ENCODE measurements around the gene ABCC9. TPM values are rescaled to one million over a fixed set of nuclear protein-coding genes. Genes with fewer than 3 reads are reported as not detected.

Gene ABCC9
- total RNA-seq, 2 donors from 2014 or later: 0.22 TPM; not detected in 1

DNA sequence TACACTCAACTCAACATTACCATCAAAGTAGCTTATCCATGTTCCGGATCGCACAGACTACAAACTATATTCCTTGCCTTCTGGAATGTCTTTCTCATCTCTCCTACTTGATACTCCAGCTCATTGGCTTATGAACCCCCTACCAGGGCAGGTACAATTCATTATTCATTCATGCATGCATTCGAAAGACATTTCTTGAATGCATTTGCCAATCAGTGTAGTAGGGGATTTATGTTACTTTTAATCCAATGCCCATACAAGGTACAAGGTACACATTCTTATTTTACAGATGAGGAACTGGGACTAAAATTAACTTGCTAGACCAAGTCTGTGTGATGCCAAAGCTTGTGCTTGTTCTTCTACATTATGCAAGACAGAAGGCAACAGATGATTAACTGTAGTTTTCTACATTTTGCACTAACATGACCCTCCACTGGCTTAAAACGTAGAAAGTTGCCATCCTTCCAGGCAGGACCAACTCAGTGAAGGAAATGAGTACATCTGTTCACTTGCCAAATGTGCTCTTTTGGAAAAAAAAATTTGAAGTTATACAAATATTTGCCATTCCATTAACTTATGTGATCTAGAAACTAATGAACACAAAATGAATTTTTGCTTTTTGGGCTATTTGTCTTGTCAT, 113.0 kb downstream of the ABCC9 start:
- 93 to 100% methylated on average over 3 to 4 of the region's 4 CpGs for WGBS, 2 experiments (ENCODE audit: insufficient coverage in 1 of 2, insufficient read length in 1 of 2)
- Histone ChIP-seq H3K36me3 (ENCODE audit: control insufficient read depth, insufficient read depth, low read length) (no peaks in the 10 kb centered on the region), H3K4me1 (ENCODE audit: control insufficient read depth, insufficient read depth, low read length) (no peaks in the 10 kb centered on the region), H3K4me3 (ENCODE audit: low read length) (no peak overlapping the region), H3K27me3 (ENCODE audit: control insufficient read depth, insufficient read depth, low read length, poor library complexity, severe bottlenecking) (no peaks in the 10 kb centered on the region), H3K9ac (ENCODE audit: extremely low read depth, low read length, poor library complexity, severe bottlenecking) (no peak overlapping the region), H3K27ac (ENCODE audit: low read depth, low read length) (no peak overlapping the region), H3K9me3 (ENCODE audit: control insufficient read depth, low read length) (no peaks in the 10 kb centered on the region)
- H3K36me3 Mint-ChIP-seq (ENCODE audit: low read depth): no peaks in the 10 kb centered on the region
- no peaks in the 10 kb centered on the region for H3K4me1 Mint-ChIP-seq
- H3K27me3 Mint-ChIP-seq (ENCODE audit: insufficient read depth): peaks cover 6% of the 10 kb centered on the region
- H3K4me3 Mint-ChIP-seq: no peak overlapping the region
- DNase-seq: no peak
- TF ChIP-seq, protein P1, sequence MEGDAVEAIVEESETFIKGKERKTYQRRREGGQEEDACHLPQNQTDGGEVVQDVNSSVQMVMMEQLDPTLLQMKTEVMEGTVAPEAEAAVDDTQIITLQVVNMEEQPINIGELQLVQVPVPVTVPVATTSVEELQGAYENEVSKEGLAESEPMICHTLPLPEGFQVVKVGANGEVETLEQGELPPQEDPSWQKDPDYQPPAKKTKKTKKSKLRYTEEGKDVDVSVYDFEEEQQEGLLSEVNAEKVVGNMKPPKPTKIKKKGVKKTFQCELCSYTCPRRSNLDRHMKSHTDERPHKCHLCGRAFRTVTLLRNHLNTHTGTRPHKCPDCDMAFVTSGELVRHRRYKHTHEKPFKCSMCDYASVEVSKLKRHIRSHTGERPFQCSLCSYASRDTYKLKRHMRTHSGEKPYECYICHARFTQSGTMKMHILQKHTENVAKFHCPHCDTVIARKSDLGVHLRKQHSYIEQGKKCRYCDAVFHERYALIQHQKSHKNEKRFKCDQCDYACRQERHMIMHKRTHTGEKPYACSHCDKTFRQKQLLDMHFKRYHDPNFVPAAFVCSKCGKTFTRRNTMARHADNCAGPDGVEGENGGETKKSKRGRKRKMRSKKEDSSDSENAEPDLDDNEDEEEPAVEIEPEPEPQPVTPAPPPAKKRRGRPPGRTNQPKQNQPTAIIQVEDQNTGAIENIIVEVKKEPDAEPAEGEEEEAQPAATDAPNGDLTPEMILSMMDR (conservative IDR thresholded peaks at IDR 0.05): no peak
- H3K9me3 Mint-ChIP-seq: no peaks in the 10 kb centered on the region
- no peak overlapping the region for H3K27ac Mint-ChIP-seq

DNA sequence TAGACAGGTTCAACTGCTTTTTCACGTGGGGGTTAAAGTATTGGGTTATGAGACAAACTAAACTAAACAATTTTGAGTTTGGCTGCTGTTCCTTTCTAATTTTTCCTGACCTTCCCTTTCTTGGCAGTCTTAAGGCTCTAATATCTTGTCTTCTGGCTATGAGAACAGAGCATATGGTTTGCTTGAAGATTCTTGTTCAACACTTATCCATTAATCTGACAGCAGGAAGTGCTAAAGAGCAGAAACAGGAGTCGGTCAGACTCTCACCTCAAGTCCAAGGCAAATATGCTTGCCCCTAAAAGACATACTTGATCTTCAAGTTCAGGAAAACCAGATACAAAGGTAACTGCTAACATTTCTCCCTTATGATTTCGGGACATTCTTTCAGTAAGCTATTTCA, 114.1 kb downstream of the ABCC9 start:
- Histone ChIP-seq H3K4me3 (ENCODE audit: low read length) (no peak overlapping the region), H3K4me1 (ENCODE audit: control insufficient read depth, insufficient read depth, low read length) (no peaks in the 10 kb centered on the region), H3K9ac (ENCODE audit: extremely low read depth, low read length, poor library complexity, severe bottlenecking) (no peak overlapping the region), H3K27ac (ENCODE audit: low read depth, low read length) (no peak overlapping the region), H3K36me3 (ENCODE audit: control insufficient read depth, insufficient read depth, low read length) (no peaks in the 10 kb centered on the region), H3K27me3 (ENCODE audit: control insufficient read depth, insufficient read depth, low read length, poor library complexity, severe bottlenecking) (no peaks in the 10 kb centered on the region), H3K9me3 (ENCODE audit: control insufficient read depth, low read length) (no peaks in the 10 kb centered on the region)
- Mint-ChIP-seq H3K27ac (no peak overlapping the region), H3K36me3 (ENCODE audit: low read depth) (no peaks in the 10 kb centered on the region), H3K27me3 (ENCODE audit: insufficient read depth) (peaks cover 3% of the 10 kb centered on the region), H3K4me3 (no peak overlapping the region), H3K4me1 (no peaks in the 10 kb centered on the region), H3K9me3 (no peaks in the 10 kb centered on the region)
- WGBS, 2 experiments (ENCODE audit: insufficient coverage in 1 of 2, insufficient read length in 1 of 2): 60 to 67% methylated on average over 1 to 2 of the region's 3 CpGs
- TF ChIP-seq, protein P1 (conservative IDR thresholded peaks at IDR 0.05): no peak
- no peak for DNase-seq

DNA sequence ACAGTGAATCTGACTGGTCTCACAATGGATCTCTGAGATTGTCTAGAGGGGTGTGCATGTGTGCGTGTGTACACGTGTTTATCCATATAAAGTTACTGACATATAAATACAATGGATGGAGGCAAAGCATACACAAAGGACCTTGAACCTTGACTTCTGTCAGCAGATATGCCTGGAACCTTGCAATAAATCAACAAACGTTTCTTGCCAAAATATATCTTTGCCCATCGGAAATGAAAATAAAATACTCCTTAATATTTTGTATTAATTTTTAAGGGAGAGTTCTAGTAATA, 114.7 kb downstream of the ABCC9 start:
- Histone ChIP-seq H3K4me1 (ENCODE audit: control insufficient read depth, insufficient read depth, low read length) (no peaks in the 10 kb centered on the region), H3K9ac (ENCODE audit: extremely low read depth, low read length, poor library complexity, severe bottlenecking) (no peak overlapping the region), H3K27me3 (ENCODE audit: control insufficient read depth, insufficient read depth, low read length, poor library complexity, severe bottlenecking) (no peaks in the 10 kb centered on the region), H3K4me3 (ENCODE audit: low read length) (no peak overlapping the region), H3K27ac (ENCODE audit: low read depth, low read length) (no peak overlapping the region), H3K36me3 (ENCODE audit: control insufficient read depth, insufficient read depth, low read length) (no peaks in the 10 kb centered on the region), H3K9me3 (ENCODE audit: control insufficient read depth, low read length) (no peaks in the 10 kb centered on the region)
- DNase-seq: no peak
- TF ChIP-seq, protein P1 (conservative IDR thresholded peaks at IDR 0.05): no peak
- Mint-ChIP-seq H3K36me3 (ENCODE audit: low read depth) (no peaks in the 10 kb centered on the region), H3K27me3 (ENCODE audit: insufficient read depth) (peaks cover 3% of the 10 kb centered on the region), H3K4me3 (no peak overlapping the region), H3K4me1 (no peaks in the 10 kb centered on the region), H3K9me3 (no peaks in the 10 kb centered on the region), H3K27ac (no peak overlapping the region)
- WGBS, 2 experiments (ENCODE audit: insufficient coverage in 1 of 2, insufficient read length in 1 of 2): 88 to 100% methylated on average over 2 to 3 of the region's 4 CpGs
